CD14-positive monocyte (primary cell): ENCODE results near the gene AASS. TPM values are rescaled to one million over a fixed set of nuclear protein-coding genes. Genes with fewer than 3 reads are reported as not detected.
"Not testable (repeated sequence)": the region's sequence is repeated elsewhere in the genome, so short reads cannot be mapped to it uniquely, and the experiment has no call there.

ENCODE experiments used
- DNase-seq, 3 donors: peaks; one replicate each; pipeline ENCODE4 v3.0.0-alpha.2; 2011 to 2022
- H2AFZ ChIP-seq: 2 replicates; pipeline ENCODE4 v1.6.0; 2012; ENCODE audit warnings: mild to moderate bottlenecking, low read depth, low read length, inconsistent platforms; ENCODE audit not compliant: insufficient read depth, poor library complexity, severe bottlenecking
- H3K27ac ChIP-seq, 2 donors: 1 replicate in 1 of 2; 2 replicates in 1 of 2; pipeline ENCODE4 v1.5.1; 2012 to 2013; ENCODE audit warnings: low read length in 2 of 2, control low read depth in 1 of 2, inconsistent platforms in 1 of 2, low read depth in 1 of 2, mild to moderate bottlenecking in 1 of 2
- H3K27me3 ChIP-seq, 2 donors: one replicate each; pipeline versions ENCODE4 v1.6.0 to v1.6.1; 2011 to 2013; ENCODE audit warnings: low read length in 2 of 2; ENCODE audit not compliant: control insufficient read depth in 2 of 2, insufficient read depth in 2 of 2
- H3K36me3 ChIP-seq, 2 donors: replicated peaks in 1 of 2; 1 replicate in 1 of 2; 2 replicates in 1 of 2; pipeline versions ENCODE4 v1.5.1 to v1.6.1; 2012 to 2013; ENCODE audit warnings: low read length in 2 of 2, control low read depth in 1 of 2, inconsistent platforms in 1 of 2, mild to moderate bottlenecking in 1 of 2; ENCODE audit not compliant: insufficient read depth in 2 of 2, control insufficient read depth in 1 of 2
- H3K4me1 ChIP-seq, 2 donors: 1 replicate in 1 of 2; 2 replicates in 1 of 2; pipeline versions ENCODE4 v1.5.1 to v1.6.1; 2012 to 2013; ENCODE audit warnings: low read length in 2 of 2, control low read depth in 1 of 2, inconsistent platforms in 1 of 2, mild to moderate bottlenecking in 1 of 2, moderate library complexity in 1 of 2; ENCODE audit not compliant: insufficient read depth in 2 of 2, control insufficient read depth in 1 of 2
- H3K4me2 ChIP-seq: replicated peaks from 2 replicates; pipeline ENCODE3; 2012; ENCODE audit warnings: low read length, moderate library complexity, mild to moderate bottlenecking; ENCODE audit not compliant: poor library complexity, severe bottlenecking; ENCODE audit errors: extremely low read depth
- H3K4me3 ChIP-seq, 3 experiments: fragments of 200-600 bp in 1 of 3; sonication (generic) in 1 of 3; replicated peaks in 1 of 3; 1 replicate in 2 of 3; 2 replicates in 1 of 3; pipeline ENCODE4 v1.5.1; 2011 to 2013; ENCODE audit warnings: low read length in 3 of 3, mild to moderate bottlenecking in 3 of 3, control low read depth in 2 of 3, low read depth in 2 of 3, inconsistent platforms in 1 of 3, moderate library complexity in 1 of 3
- H3K79me2 ChIP-seq: 2 replicates; pipeline ENCODE4 v1.6.0; 2012; ENCODE audit warnings: mild to moderate bottlenecking, control low read depth, inconsistent platforms, low read length, moderate library complexity; ENCODE audit not compliant: insufficient read depth
- H3K9ac ChIP-seq: 2 replicates; pipeline ENCODE4 v1.6.0; 2017; ENCODE audit warnings: low read length, mild to moderate bottlenecking; ENCODE audit not compliant: insufficient read depth, poor library complexity, severe bottlenecking
- H3K9me3 ChIP-seq, 2 donors: replicated peaks in 1 of 2; 1 replicate in 1 of 2; 2 replicates in 1 of 2; pipeline versions ENCODE4 v1.5.1 to v1.6.1; 2012 to 2013; ENCODE audit warnings: low read length in 2 of 2, control low read depth in 1 of 2; ENCODE audit not compliant: control insufficient read depth in 1 of 2, insufficient read depth in 1 of 2
- H4K20me1 ChIP-seq: 2 replicates; pipeline ENCODE4 v1.6.0; 2012; ENCODE audit warnings: mild to moderate bottlenecking, low read length, control low read depth, moderate library complexity; ENCODE audit not compliant: insufficient read depth
- H3K27ac Mint-ChIP-seq, 7 donors: one replicate each; pipeline ENCODE4 v1.8.0; 2020; ENCODE audit warnings: mild to moderate bottlenecking in 7 of 7, mixed read lengths in 7 of 7, moderate library complexity in 6 of 7, inconsistent platforms in 2 of 7
- H3K27me3 Mint-ChIP-seq, 3 donors: one replicate each; pipeline ENCODE4 v1.8.0; 2021 to 2022; ENCODE audit warnings: low read depth in 3 of 3, mild to moderate bottlenecking in 3 of 3, mixed read lengths in 3 of 3, moderate library complexity in 3 of 3, inconsistent platforms in 1 of 3
- H3K36me3 Mint-ChIP-seq, 2 donors: one replicate each; pipeline ENCODE4 v1.8.0; 2020; ENCODE audit warnings: mixed read lengths in 2 of 2, inconsistent platforms in 1 of 2, mild to moderate bottlenecking in 1 of 2
- H3K4me1 Mint-ChIP-seq: one replicate; pipeline ENCODE4 v1.8.0; 2020; ENCODE audit warnings: mild to moderate bottlenecking, mixed read lengths
- H3K4me3 Mint-ChIP-seq, 2 donors: one replicate each; pipeline ENCODE4 v1.8.0; 2020; ENCODE audit warnings: mild to moderate bottlenecking in 2 of 2, mixed read lengths in 2 of 2, moderate library complexity in 1 of 2
- H3K9me3 Mint-ChIP-seq, 7 donors: one replicate each; pipeline ENCODE4 v1.8.0; 2020 to 2022; ENCODE audit warnings: mixed read lengths in 7 of 7, mild to moderate bottlenecking in 6 of 7, moderate library complexity in 6 of 7, inconsistent platforms in 2 of 7
- WGBS: methylation state at CpG from one replicate; pipeline ENCODE4 v1.1.5; 2013; ENCODE audit warnings: missing lambda C conversion rate; ENCODE audit not compliant: insufficient coverage; 5-methylcytosine and 5-hydroxymethylcytosine counted together
- intact Hi-C, 2 donors: fragments of 100-400 bp; cut with micrococcal nuclease; formaldehyde crosslinking; loops; one replicate each; pipeline versions ENCODE4 v1.15.0 to v1.15.1; 2023
- polyA plus RNA-seq, 3 donors: library from polyadenylated mRNA; depleted of rRNA in 1 of 3; unstranded in 2 of 3; stranded (reverse) in 1 of 3; fragments of 300-500 nt in 2 of 3; fragments of >200 nt in 1 of 3; fragmentation: Illumina TruSeq in 2 of 3; gene quantifications; 1 replicate in 2 of 3; 2 replicates in 1 of 3; pipeline ENCODE4 v1.2.3, GENCODE V29; 2012 to 2021
- TF ChIP-seq, protein P1 (sequence below): fragments of 200-600 bp; IDR thresholded peaks from one replicate; pipeline ENCODE4 v1.8.0; 2022; ENCODE audit warnings: antibody characterized with exemption, mild to moderate bottlenecking

Gene AASS
- polyA plus RNA-seq, 3 donors = 0.22 to 0.33 TPM; not detected in 1

DNA sequence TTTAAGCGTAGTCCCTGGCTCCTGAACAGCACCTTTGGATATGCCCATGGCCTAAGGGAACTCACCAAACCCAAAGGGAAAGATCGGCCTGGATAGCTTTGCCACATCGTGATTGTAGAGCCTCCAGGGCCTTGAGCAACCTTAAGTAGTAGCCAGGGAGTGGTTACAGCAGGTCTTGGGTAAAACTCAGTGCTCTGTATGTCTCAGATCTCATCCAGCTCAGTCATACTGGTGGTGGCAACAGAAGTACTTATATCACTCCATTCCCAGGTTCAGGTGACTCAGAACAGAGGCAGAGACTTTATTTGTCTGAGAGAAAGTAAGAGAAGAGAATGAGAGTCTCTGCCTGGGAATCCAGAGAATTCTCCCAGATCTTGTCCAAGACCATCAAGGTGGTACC, 39.1 kb upstream of the AASS start:
- Mint-ChIP-seq H3K4me3 (no peak overlapping the region), H3K27ac (no peak overlapping the region), H3K36me3 (no peaks in the 10 kb centered on the region), H3K9me3 (peaks cover 0 to 6% (median 2%) of the 10 kb centered on the region in 7 donors), H3K4me1 (no peaks in the 10 kb centered on the region), H3K27me3 (peaks cover 0 to 2% (median 2%) of the 10 kb centered on the region in 3 donors)
- TF ChIP-seq, protein P1, sequence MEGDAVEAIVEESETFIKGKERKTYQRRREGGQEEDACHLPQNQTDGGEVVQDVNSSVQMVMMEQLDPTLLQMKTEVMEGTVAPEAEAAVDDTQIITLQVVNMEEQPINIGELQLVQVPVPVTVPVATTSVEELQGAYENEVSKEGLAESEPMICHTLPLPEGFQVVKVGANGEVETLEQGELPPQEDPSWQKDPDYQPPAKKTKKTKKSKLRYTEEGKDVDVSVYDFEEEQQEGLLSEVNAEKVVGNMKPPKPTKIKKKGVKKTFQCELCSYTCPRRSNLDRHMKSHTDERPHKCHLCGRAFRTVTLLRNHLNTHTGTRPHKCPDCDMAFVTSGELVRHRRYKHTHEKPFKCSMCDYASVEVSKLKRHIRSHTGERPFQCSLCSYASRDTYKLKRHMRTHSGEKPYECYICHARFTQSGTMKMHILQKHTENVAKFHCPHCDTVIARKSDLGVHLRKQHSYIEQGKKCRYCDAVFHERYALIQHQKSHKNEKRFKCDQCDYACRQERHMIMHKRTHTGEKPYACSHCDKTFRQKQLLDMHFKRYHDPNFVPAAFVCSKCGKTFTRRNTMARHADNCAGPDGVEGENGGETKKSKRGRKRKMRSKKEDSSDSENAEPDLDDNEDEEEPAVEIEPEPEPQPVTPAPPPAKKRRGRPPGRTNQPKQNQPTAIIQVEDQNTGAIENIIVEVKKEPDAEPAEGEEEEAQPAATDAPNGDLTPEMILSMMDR = no peak
- peaks cover 0 to 8% of the 10 kb centered on the region in 2 donors for H3K9me3 ChIP-seq
- H3K4me2 ChIP-seq = no peak overlapping the region
- H3K4me1 ChIP-seq = no peaks in the 10 kb centered on the region
- no peak overlapping the region for H3K9ac ChIP-seq
- intact Hi-C loops = no loop called here
- H3K27ac ChIP-seq = no peak overlapping the region
- no peaks in the 10 kb centered on the region for H4K20me1 ChIP-seq
- no peaks in the 10 kb centered on the region for H3K27me3 ChIP-seq
- no peaks in the 10 kb centered on the region for H3K36me3 ChIP-seq
- no peak for DNase-seq
- H2AFZ ChIP-seq = no peak overlapping the region
- no peak overlapping the region for H3K4me3 ChIP-seq
- H3K79me2 ChIP-seq = no peaks in the 10 kb centered on the region
- 82% methylated on average over 3 of the region's 3 CpGs for WGBS

DNA sequence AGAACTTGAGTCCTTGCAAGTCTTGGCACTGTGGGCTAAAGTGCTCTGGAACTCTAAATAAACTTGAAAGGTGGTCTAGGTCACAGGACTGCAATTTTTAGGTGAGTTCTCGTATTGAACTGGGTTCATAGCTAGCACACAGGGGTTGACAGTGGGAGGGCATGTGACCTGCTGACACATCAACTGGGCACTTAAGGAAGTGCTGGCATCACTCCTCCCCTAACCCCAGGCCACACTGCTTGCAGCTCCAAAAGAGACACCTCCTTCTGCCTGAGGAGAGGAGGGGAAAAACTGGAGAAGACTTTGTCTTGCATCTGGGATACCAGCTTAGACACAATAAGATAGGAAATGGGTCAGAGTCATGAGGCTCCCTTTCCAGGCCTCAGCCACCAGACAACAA, 38.0 kb upstream of the AASS start:
- no peaks in the 10 kb centered on the region for H3K36me3 Mint-ChIP-seq
- Histone ChIP-seq H3K4me3 (no peak overlapping the region), H3K27me3 (no peaks in the 10 kb centered on the region), H3K27ac (no peak overlapping the region), H3K79me2 (no peaks in the 10 kb centered on the region), H4K20me1 (no peaks in the 10 kb centered on the region), H2AFZ (no peak overlapping the region), H3K9me3 (peaks cover 0 to 8% of the 10 kb centered on the region in 2 donors), H3K4me1 (no peaks in the 10 kb centered on the region), H3K36me3 (no peaks in the 10 kb centered on the region), H3K4me2 (no peak overlapping the region), H3K9ac (no peak overlapping the region)
- H3K4me3 Mint-ChIP-seq = no peak overlapping the region
- WGBS = no CpG with 5 or more reads among the region's 1 CpG
- peaks cover 0 to 7% (median 2%) of the 10 kb centered on the region in 7 donors for H3K9me3 Mint-ChIP-seq
- intact Hi-C loops = no loop called here
- H3K27me3 Mint-ChIP-seq = peaks cover 0 to 2% (median 2%) of the 10 kb centered on the region in 3 donors
- H3K4me1 Mint-ChIP-seq = no peaks in the 10 kb centered on the region
- no peak for DNase-seq
- no peak overlapping the region for H3K27ac Mint-ChIP-seq
- TF ChIP-seq, protein P1 = no peak

GRCh38 chr7:122172144-122172543, 28.1 kb upstream of the AASS start:
- H3K27me3 Mint-ChIP-seq, H3K79me2 ChIP-seq, H4K20me1 ChIP-seq, H3K4me1 Mint-ChIP-seq, H3K9me3 ChIP-seq, H3K4me3 ChIP-seq, H3K36me3 Mint-ChIP-seq, H3K4me1 ChIP-seq, intact Hi-C loops, H2AFZ ChIP-seq, H3K4me3 Mint-ChIP-seq, H3K9ac ChIP-seq, H3K36me3 ChIP-seq, DNase-seq, H3K27me3 ChIP-seq, H3K27ac ChIP-seq, H3K4me2 ChIP-seq, H3K27ac Mint-ChIP-seq: not testable (repeated sequence)
- WGBS = no CpG with 5 or more reads among the region's 2 CpGs
- H3K9me3 Mint-ChIP-seq = peaks cover 0 to 10% (median 3%) of the 10 kb centered on the region in 7 donors
